ENCODE results near the gene EMC10.
A peak's percentile ranks its signal among the peaks of the same experiment; 100 is the strongest.

Gene EMC10

DNA sequence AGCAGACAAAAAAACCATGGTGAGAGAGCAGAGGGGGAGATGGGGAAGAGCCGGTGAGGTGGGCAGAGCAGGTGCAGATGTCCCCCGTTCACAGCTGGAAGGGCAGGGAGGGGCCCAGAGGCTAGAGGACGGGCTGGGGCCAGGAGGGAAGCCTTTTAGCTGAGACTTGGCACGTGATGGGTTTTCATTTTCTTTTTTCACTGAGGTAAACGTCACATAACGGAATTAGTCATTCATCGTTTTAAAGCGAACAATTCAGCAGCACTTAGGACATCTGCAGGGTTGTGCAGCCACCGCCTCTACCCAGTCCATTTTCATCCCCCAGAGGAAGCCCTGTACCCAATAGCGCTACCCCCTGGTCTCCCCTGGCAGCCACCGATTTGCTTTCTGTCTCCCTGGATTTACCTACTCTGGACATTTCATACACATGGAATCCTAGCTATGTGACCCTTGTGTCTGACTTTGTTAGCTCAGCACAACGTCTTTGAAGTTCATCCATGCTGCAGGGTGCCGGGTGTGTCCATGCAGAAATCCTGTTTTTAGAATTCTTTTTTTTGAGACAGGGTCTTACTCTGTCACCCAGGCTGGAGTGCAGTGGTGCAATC is 16.0 kb upstream of the EMC10 start:
- H3K9me3 ChIP-seq = no peaks in the 10 kb centered on the region
- H3K4me3 ChIP-seq = no peak overlapping the region
- no peaks in the 10 kb centered on the region for H3K36me3 ChIP-seq
- peaks cover 0 to 82% of the 10 kb centered on the region in 2 donors for H3K27me3 ChIP-seq
- H3K4me1 ChIP-seq = no peaks in the 10 kb centered on the region
- DNase-seq = no peak
- no peak overlapping the region for H3K27ac ChIP-seq
- intact Hi-C loops (cut with DNase I; ENCODE audit: low total_unique reads) = no loop called here
- TF ChIP-seq, protein P1, sequence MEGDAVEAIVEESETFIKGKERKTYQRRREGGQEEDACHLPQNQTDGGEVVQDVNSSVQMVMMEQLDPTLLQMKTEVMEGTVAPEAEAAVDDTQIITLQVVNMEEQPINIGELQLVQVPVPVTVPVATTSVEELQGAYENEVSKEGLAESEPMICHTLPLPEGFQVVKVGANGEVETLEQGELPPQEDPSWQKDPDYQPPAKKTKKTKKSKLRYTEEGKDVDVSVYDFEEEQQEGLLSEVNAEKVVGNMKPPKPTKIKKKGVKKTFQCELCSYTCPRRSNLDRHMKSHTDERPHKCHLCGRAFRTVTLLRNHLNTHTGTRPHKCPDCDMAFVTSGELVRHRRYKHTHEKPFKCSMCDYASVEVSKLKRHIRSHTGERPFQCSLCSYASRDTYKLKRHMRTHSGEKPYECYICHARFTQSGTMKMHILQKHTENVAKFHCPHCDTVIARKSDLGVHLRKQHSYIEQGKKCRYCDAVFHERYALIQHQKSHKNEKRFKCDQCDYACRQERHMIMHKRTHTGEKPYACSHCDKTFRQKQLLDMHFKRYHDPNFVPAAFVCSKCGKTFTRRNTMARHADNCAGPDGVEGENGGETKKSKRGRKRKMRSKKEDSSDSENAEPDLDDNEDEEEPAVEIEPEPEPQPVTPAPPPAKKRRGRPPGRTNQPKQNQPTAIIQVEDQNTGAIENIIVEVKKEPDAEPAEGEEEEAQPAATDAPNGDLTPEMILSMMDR (IDR thresholded peaks at IDR 0.05) = no peak

DNA sequence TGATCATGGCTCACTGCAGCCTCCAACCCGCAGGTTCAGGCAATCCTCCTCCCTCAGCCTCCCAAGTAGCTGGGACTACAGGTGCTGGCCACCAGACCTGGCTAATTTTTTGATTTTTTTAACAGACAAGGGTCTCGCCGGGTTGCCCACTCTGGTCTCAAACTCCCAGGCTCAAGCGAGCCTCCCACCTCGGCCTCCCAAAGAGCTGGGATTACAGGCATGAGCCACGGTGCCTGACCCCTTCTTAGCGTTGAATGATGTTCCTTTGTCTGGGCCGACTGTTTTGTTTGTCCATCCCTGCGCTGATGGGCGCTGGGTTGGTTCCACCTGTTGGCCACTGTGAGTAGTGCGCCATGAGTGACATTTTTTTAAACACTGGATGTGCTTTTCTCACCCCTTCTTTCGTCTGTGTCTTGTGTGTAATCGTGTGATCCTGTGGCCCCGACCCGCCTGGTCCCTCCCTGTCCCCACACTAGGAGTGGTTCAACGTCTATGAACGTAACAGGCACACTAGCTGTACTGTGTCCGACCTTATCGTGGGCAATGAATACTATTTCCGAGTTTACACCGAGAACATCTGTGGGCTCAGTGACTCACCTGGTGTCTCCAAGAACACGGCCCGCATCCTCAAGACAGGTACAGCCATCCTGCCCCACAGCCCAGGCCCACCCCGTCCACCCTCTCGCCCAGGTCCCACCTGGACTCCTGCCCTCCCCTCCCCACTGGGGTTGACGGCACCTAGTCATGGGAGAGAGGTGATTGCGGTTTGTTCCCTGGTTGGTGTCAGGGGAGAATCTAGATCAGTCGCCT is 15.0 kb upstream of the EMC10 start:
- intact Hi-C loops (cut with DNase I; ENCODE audit: low total_unique reads) = no loop called here
- Histone ChIP-seq H3K27me3 (peaks cover 0 to 88% of the 10 kb centered on the region in 2 donors), H3K27ac (no peak overlapping the region), H3K36me3 (no peaks in the 10 kb centered on the region), H3K4me3 (no peak overlapping the region), H3K9me3 (no peaks in the 10 kb centered on the region), H3K4me1 (no peaks in the 10 kb centered on the region)
- DNase-seq = peak in 1 of 2 donors; percentile 58
- TF ChIP-seq, protein P1 (IDR thresholded peaks at IDR 0.05) = peak; percentile 58 to 66

DNA sequence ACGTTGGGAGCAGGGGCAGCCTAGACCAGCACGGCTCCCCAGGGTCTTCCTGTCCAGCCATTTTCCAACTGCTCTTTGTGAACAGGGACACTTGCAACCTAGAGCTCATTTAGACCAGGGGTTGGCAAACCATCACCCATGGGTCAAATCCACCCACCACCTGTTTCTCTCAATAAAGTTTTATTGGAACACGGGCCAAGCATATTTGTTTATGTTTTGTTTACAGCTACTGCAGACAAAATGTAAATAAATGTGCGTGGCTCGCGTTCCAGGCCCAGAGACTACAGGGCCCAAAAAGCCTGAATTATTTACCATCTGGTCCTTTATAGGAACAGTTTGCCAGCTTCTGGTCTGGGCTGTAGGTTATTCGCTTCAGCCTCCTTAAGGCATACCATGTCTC is 13.3 kb upstream of the EMC10 start:
- no peaks in the 10 kb centered on the region for H3K36me3 ChIP-seq
- no peak for DNase-seq
- peaks cover 0 to 89% of the 10 kb centered on the region in 2 donors for H3K27me3 ChIP-seq
- H3K27ac ChIP-seq = no peak overlapping the region
- intact Hi-C loops (cut with DNase I; ENCODE audit: low total_unique reads) = no loop called here
- H3K4me1 ChIP-seq = no peaks in the 10 kb centered on the region
- TF ChIP-seq, protein P1 (IDR thresholded peaks at IDR 0.05) = no peak
- no peak overlapping the region for H3K4me3 ChIP-seq
- H3K9me3 ChIP-seq = no peaks in the 10 kb centered on the region

- no peak overlapping the region for H3K27ac ChIP-seq
- H3K4me1 ChIP-seq = no peaks in the 10 kb centered on the region
- H3K27me3 ChIP-seq = peaks cover 0 to 80% of the 10 kb centered on the region in 2 donors
- H3K36me3 ChIP-seq = no peaks in the 10 kb centered on the region
- DNase-seq = no peak
- no peaks in the 10 kb centered on the region for H3K9me3 ChIP-seq
- TF ChIP-seq, protein P1 (IDR thresholded peaks at IDR 0.05) = no peak
- intact Hi-C loops (cut with DNase I; ENCODE audit: low total_unique reads) = no loop called here
- no peak overlapping the region for H3K4me3 ChIP-seq
Measured at GRCh38 chr19:50464348-50464747, 12.0 kb upstream of the EMC10 start.

DNA sequence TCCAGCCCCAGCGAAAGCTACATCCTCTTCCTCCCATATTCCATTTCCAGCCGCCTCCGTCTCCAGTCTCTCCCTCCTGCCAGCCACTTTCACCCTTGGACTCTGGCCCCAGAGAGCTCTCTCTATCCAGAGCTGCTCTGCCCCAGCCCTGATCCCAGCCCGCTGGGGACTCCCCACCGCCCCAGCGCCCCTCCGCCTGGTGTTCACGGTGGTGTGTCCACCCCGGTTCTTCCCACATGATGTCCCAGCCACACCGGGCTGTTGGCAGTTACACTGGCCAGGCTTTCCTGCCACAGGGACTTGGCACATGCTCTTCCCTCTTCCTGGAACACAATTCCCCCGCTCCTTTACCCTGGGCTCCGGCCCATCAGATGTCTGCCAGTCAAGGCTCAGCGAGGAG is 11.3 kb upstream of the EMC10 start:
- intact Hi-C loops (cut with DNase I; ENCODE audit: low total_unique reads) = no loop called here
- H3K4me1 ChIP-seq = no peaks in the 10 kb centered on the region
- no peak overlapping the region for H3K27ac ChIP-seq
- no peak for DNase-seq
- peaks cover 0 to 78% of the 10 kb centered on the region in 2 donors for H3K27me3 ChIP-seq
- TF ChIP-seq, protein P1 (IDR thresholded peaks at IDR 0.05) = no peak
- no peaks in the 10 kb centered on the region for H3K9me3 ChIP-seq
- H3K36me3 ChIP-seq = no peaks in the 10 kb centered on the region
- no peak overlapping the region for H3K4me3 ChIP-seq

Measured in tibial artery (tissue), 4 donors.